DMS53 treated with DMSO at 0.1 percent for 48 hours (cell line): ENCODE results near the gene RCE1.

Experiments used
- DNase-seq: peaks from one replicate; lab custom pipeline; 2025; ENCODE audit not compliant: unreplicated experiment; lab: John Stamatoyannopoulos, UW

Gene RCE1

DNA sequence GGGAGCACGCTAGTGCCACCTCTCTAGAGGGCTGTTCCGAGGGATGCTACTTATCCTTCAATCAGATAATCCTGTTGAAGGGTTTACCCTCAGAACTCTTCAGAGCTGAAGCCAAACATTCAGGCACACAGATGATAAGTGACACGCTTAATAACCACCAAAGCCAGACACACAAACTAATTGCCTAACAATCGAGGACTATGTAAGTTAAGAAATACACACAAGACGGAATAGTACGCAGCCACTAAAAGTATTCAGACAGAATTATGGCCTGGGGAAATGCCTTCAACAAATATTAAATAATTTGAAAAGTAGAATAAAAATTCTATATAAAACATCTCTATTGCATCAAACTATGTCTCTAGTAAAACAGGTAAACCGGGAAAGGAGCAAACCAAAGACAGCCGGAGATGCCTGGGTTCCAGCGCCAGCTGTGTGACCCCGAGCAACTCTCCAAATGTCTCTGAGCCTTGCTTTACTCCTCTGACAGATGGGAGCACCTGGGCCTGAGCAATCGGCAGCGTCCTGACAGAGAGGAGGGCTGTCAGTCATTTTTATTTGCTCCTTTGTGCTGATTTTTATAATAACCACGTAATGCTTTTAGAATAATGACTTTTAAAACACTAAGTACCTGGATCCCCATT lies 25.0 kb downstream of the RCE1 start:
- no peak for DNase-seq

- DNase-seq = no peak
These were observed 25.7 kb downstream of the RCE1 start for GRCh38 chr11:66868726-66869566.

DNA sequence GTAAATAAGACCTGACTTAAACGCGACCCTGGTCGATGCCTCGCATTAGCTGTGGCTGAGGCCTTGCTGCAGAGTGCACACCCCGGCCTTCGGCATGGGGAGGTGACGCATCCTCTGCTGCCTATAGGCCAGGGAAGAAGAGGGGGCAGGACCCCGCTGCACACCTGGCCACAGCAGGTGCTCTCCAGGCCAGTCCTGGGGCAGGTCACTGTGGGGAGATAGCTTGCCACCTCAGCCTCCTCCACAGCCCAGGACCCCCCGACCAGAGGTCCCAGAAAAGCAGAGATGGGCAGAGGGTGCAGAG lies 26.3 kb downstream of the RCE1 start:
- DNase-seq = no peak

DNA sequence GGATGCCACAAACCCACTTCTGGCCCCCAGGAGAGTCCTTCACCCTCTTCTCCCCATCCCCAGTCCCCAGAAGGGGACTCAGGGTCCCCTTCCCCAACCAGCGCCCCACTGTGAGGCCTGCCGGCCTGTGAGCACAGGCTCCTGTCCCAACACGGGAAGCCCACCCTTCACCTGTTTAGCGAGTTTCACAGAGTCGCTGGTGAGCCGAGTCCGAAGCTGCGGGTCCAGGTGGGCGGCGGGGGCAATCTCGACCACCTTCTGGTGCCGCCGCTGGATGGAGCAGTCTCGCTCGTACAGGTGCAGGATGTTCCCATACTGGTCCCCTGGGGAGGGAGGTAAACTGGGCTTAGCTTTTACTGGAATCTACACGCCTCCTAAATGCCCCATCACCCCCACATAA lies 26.9 kb downstream of the RCE1 start:
- no peak for DNase-seq

DNA sequence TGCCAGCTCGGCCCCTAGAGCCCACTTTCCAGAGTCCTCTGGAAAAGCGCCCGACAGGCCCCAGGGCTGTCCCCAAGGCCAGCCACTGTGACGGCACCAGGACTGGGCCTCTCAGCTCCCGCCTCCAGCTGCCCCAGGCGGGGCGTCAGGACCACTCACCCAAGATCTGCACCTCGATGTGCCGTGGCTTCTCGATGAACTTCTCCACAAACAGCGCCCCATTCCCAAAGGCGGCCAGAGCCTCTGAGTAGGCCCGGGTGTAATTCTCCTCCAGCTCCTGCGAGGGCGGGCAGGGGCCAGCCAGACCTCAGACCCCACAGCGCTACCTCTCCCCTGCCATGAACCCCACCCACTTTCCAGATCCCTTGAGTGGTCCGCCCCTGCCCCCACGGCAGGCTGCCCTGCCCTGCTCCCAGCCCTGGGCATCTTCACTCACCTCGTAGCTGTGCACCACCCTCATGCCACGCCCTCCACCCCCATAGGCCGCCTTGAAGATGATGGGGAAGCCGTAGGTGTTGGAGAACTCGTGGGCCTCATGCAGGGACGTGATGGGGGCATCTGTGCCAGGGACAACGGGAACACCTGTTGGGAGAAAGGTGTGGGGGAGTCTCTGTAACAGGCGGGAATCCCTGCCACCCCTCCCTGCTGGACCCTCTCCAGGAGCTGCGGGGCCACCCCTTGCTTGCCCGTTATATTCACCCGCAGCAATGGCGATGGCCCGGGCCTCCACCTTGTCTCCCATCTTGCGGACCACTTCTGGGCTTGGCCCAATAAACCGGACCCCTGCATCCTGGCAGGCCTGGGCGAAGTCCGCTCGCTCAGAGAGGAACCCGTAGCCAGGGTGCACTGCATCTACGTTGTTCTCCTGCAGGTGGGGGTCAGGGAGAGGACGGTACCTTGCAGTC lies 27.6 kb downstream of the RCE1 start:
- no peak for DNase-seq

DNA sequence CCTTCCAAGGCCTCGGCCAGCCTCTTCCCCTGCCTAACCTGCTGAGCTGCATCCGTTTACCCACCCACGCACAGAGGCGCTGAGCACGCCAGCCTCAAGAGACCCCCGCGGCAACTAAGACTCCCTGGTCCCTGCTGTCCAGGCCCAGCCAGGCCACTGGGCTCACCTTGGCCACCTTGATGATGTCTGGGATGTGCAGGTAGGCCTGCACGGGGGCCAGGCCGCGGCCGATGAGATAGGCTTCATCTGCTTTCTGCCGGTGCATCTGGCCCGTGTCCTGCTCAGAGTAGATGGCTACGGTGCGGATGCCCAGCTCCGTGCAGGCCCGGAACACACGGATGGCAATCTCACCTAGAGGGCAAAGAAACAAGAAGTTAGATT lies 28.3 kb downstream of the RCE1 start:
- no peak for DNase-seq

DNA sequence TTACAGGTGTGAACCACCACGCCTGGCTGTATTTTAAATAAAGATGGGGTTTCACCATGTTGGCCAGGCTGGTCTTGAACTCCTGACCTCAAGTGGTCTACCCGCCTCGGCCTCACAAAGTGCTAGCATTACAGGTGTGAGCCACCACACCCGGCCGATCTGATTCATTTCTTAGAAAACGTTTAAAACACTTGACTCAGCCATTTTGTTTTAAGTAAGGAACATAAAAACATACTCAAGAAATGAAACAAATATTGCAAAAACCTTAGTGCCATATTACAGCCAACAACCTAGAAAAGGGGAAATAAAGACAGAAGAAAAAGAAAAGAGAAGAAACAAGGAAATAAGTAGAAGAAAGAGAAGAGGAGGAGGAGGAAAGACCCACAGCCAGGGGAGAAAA lies 31.0 kb downstream of the RCE1 start:
- DNase-seq = no peak

GRCh38 chr11:66875378-66875777 lies 32.1 kb downstream of the RCE1 start:
- DNase-seq = no peak

DNA sequence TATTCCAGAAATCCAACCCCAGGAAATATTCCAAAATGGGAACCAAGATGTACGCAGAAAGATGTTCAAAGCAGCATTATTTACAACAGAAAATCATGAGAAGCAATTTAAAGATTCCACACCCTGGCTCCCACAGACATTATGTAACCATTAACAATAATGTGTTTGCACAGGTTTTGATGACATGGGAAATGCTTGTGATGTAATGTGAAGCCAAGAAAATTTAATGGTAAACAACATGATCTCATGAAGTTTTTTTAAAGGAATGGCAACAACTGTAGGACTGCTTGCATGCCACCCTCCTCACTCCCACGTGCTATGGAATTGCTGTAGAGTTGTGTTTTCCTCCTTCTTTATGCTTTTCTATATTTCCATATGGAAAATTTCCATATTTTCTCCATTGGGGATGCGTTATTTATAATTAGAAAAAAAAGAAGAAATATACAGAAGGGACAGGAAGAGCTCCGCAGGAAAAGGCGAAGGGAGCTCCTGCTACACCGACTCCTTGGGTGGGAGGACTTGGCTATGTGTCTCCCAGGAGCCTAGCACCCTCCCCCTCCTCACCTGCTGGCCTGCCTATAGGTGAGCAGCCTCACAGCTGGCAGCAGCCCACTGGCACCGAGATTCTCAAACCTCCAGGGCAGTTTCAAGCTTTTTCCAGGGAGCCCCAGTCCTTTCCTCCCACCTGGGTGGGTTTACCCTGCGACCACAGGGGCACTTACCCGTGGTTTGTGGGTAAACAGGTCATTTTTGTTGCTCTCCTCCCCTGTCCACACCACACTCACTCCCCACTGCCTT lies 34.5 kb downstream of the RCE1 start:
- peak; percentile 12 for DNase-seq

DNA sequence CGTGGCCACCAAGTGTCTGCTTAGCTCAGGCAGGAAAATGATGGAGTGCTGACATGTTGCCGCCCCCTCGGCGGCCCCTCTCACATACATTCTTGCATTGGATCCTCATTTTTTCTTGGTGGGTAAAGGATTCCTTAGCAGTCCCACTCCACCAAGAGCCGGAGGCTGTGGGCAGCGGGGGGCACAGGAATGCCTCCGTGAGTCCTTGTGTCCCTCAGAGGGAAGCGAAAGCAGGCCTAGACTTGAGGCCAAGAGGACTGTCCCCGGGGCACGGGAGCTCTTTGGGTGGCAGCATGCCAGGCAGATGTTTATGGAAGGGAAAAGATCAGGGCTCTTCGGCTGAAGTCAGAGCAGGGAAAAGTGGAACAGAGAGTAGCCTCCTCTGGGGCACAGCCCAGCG lies 35.2 kb downstream of the RCE1 start:
- no peak for DNase-seq

GRCh38 chr11:66879000-66879399 lies 35.8 kb downstream of the RCE1 start:
- DNase-seq = no peak

DNA sequence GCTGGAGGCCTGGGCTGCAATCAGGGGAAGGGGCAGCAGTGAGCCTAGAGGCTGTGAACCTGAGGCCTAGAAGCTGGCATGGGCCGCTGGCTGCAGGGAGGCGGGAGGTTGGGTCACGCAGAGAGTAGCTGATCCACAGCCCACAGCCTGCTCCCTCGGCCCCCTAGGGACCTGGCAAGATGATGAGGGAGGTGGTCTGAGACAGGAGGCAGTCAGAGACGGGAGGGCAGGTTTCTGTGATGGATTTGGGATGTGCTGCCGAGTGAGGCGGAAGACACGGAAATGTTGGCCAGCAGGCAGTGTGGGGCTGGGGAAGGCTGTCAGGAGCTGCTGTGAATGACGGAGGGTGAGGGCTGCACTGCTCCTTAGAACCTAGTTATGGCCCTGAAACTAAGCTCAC lies 36.3 kb downstream of the RCE1 start:
- no peak for DNase-seq

DNA sequence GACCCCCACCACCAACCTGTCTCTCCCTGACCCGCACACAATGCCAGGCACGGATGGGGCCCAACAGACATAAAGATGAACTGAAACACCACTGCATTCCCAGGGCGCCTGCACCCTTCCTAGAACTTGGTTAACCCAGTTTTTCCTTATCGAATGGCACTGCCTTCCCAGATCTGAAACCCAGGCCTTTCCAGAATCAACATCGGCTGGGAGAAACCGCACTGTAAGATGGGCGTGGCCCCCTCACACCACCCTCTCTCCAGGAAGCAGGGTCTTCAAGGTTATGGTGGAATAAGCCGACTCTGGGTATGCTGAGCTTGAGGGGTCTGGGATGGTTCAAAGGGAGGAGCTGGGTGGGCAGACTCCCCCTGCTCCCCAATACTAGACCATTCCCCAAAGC lies 36.8 kb downstream of the RCE1 start:
- no peak for DNase-seq

DNA sequence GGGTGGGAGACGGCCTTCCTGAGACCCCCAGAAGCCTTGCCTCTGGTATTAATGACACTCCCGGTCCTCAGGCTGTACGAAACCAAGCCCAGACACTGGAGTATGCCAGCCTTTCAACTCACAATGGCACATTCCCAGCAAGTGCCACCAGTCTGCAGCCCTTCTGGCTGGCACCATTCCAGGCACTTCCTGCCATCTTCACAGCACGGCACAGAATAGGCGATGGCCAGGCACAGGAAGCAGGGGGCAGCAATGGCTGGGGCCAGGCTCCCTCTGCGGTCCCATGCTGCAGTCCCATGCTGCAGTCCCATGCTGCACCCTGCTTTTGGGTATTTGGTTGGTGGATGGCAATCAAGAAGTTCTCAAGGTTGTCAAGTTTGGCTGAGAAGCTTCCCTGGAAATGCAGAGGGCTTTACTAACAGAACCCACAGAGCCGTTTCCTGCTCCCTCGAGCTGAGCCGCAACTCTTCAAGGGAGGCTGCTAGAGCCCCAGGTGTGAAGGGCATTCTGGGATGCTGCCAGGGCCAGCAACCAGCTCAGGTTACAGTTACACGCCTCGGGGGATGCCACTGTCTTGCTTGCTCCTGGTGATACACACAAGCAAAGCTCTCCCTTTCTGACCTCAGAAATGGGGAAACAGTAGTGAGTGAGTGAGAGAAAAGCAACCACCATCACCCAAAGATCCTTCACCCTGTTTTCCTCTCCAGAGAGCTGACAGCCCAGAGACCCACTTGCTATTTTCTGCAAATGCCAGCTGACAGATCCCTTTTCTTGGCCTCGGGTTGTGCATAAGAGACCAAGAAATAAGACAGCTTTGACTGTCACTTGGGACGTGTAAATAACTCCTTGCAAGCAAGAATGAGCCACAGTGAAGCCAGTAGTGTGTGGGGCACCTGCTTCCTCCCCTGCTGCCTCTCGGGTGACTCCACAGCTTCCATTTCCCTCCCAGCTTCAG lies 37.5 kb downstream of the RCE1 start:
- peak; percentile 83 for DNase-seq

GRCh38 chr11:66881451-66881835 lies 38.2 kb downstream of the RCE1 start:
- DNase-seq = no peak

DNA sequence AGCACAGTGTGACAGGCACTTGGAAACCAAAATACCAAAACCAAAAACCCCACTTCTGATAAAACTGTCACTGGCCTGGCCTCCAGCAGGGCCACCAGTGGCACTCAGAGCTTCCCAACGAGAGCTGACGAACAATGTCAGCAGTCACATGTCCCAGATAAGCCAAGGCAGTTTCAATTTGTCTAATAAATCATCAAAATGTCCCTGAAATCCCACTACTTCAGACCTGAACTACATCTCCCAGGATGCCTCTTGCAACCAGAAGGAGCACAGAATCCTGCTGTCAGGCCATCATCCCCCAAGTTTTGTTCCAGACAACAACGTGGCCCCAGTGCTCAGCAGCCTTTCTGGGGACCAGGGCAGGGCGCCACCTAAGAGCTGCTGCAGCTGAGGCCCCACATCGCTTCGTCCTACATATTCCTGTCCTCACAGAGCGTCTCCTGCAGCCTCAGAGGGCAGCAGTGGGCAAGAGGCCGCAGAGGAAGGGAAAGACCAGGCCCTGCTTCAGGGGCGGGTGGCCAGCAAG lies 38.7 kb downstream of the RCE1 start:
- DNase-seq = no peak

DNA sequence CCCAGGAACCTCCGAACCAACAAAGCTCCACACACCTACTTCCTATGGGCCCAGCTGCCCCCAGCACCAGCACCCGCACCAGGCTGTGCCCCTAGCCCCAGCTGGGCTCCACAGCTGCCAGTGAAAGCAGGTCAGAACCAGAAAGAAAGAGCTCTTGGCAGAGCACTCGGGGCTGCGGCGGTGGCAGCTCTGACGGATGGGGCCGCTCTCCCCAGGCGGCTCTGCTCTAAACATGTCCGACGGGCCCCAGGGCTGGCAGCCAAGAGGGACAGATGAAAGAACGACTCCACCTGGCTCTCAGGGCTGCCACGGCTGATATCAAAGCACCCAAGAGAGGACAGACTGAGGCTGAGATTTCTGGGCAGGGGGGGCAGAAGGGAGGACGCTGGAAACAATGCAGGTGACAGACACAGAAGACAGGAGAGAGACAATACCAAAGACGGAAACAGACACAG lies 39.3 kb downstream of the RCE1 start:
- DNase-seq = peak; percentile 75

- peak; percentile 75 for DNase-seq
These were observed 40.0 kb downstream of the RCE1 start for GRCh38 chr11:66883016-66883965.

DNA sequence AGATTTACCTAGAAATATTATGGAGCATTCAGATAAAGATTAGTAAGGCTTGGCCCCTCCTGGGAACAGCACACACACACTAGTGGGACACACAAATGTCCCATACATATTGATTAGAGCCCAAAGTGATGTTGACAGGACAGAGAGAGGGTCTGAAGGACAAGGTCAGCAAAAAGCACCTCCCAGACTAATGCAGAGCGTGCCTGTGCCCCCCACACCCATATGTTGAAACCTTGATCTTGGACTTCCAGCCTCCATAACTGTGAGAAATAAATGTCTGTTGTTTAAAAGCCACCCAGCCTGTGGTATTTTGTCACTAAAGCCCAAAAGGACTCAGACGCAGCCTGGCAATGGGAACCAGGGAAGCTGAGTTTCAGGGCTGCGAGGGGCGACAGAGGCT lies 41.2 kb downstream of the RCE1 start:
- no peak for DNase-seq
